ENCODE results near the gene SARS1.

SARS1 gene

GRCh38 chr1:109251277-109252166 is 37.8 kb downstream of the SARS1 start:
- no peak for FAIRE-seq

DNA sequence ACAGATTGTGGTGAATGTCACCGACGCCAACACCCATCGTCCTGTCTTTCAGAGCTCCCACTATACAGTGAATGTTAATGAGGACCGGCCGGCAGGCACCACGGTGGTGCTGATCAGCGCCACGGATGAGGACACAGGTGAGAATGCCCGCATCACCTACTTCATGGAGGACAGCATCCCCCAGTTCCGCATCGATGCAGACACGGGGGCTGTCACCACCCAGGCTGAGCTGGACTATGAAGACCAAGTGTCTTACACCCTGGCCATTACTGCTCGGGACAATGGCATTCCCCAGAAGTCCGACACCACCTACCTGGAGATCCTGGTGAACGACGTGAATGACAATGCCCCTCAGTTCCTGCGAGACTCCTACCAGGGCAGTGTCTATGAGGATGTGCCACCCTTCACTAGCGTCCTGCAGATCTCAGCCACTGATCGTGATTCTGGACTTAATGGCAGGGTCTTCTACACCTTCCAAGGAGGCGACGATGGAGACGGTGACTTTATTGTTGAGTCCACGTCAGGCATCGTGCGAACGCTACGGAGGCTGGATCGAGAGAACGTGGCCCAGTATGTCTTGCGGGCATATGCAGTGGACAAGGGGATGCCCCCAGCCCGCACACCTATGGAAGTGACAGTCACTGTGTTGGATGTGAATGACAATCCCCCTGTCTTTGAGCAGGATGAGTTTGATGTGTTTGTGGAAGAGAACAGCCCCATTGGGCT is 38.6 kb downstream of the SARS1 start:
- no peak for FAIRE-seq

DNA sequence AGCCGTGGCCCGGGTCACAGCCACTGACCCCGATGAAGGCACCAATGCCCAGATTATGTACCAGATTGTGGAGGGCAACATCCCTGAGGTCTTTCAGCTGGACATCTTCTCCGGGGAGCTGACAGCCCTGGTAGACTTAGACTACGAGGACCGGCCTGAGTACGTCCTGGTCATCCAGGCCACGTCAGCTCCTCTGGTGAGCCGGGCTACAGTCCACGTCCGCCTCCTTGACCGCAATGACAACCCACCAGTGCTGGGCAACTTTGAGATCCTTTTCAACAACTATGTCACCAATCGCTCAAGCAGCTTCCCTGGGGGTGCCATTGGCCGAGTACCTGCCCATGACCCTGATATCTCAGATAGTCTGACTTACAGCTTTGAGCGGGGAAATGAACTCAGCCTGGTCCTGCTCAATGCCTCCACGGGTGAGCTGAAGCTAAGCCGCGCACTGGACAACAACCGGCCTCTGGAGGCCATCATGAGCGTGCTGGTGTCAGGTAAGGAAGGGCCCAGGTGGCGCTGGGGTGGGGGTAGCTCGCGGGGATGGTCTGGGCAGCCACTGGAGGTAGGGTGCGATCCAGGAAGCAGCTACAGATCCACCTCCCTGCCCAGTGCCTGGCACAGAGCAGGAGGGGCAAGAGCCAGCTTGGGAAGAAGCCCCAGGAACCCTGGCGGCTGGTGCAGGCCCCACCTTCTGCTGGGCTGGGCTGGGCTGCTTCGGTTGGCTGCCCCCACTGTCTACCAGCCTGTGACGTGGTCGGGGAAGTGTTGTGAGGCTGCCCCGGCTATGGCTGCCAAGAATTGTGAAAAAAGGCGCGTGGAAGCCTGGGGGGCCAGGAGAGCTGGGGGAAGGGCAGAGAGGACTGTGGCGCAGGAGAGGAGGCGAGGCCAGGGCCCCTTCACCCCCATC is 39.4 kb downstream of the SARS1 start:
- FAIRE-seq: no peak

GRCh38 chr1:109253803-109254620 is 40.3 kb downstream of the SARS1 start:
- FAIRE-seq: no peak

GRCh38 chr1:109254621-109255096 is 40.9 kb downstream of the SARS1 start:
- FAIRE-seq: no peak

DNA sequence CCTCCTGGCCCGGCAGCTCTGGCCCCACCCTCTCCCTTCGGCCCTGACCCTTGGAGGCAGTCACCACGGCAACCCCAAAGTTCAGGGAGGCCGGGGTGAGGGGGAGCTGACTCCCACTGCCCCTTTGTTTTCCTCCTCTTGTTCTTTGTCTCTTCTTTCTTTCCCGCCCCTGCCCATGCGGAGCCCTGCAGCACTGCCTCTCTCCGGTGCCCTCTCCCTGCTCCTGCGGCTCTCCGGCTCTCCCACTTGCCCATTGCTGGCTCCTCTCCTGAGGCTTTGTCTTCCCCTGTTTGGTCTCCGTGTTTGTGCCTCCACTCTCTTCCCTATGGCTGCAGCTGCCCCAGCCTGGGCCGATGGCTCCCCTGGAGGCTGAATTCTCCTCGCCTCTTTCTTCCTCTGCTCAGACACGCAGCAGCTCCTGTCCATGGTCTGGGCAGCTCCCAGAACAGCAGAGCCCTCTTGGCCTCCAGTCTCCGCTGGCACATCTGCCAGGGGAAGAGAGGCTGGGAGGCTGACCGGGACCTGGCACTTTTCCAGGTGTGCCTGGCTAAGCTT is 41.5 kb downstream of the SARS1 start:
- no peak for FAIRE-seq

- FAIRE-seq: no peak
These were observed 42.0 kb downstream of the SARS1 start for GRCh38 chr1:109255678-109256077.

DNA sequence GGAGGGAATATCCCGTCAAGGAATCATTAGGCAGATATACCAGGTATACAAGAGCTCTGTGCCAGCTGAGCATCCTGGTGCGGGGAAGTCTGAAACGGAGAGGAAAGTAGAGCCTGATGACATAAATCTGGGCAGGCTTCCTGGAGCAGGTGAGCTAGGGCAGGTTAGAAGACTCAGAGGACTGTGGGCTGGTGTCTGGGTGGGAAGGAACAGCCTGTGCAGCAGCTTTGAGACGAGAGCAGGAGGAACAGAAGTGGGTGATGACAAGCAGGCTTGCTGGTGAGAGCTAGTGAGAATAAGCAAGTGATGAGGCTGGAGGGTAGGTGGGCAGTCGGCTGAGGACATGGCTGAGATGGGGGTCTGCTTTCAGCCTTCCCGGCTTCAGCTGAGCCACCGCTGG is 42.4 kb downstream of the SARS1 start:
- FAIRE-seq: no peak

- FAIRE-seq: no peak
These were observed 43.4 kb downstream of the SARS1 start for GRCh38 chr1:109256971-109257681.

GRCh38 chr1:109257682-109258421 is 44.1 kb downstream of the SARS1 start:
- no peak for FAIRE-seq

GRCh38 chr1:109258481-109259466 is 45.1 kb downstream of the SARS1 start:
- no peak for FAIRE-seq

GRCh38 chr1:109259674-109260557 is 46.2 kb downstream of the SARS1 start:
- FAIRE-seq: no peak

DNA sequence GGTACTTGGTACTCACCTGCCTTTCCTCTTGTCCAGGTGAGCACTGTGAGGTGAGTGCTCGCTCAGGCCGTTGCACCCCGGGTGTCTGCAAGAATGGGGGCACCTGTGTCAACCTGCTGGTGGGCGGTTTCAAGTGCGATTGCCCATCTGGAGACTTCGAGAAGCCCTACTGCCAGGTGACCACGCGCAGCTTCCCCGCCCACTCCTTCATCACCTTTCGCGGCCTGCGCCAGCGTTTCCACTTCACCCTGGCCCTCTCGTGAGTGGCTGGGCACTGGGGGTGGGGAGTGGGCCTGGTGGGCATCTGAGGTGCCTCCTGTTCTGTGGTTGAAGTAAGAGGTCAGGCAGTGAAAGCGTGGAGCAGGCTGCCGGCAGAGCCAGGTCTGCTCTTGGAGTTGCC is 47.3 kb downstream of the SARS1 start:
- FAIRE-seq: no peak

GRCh38 chr1:109261578-109261977 is 47.9 kb downstream of the SARS1 start:
- FAIRE-seq: no peak

DNA sequence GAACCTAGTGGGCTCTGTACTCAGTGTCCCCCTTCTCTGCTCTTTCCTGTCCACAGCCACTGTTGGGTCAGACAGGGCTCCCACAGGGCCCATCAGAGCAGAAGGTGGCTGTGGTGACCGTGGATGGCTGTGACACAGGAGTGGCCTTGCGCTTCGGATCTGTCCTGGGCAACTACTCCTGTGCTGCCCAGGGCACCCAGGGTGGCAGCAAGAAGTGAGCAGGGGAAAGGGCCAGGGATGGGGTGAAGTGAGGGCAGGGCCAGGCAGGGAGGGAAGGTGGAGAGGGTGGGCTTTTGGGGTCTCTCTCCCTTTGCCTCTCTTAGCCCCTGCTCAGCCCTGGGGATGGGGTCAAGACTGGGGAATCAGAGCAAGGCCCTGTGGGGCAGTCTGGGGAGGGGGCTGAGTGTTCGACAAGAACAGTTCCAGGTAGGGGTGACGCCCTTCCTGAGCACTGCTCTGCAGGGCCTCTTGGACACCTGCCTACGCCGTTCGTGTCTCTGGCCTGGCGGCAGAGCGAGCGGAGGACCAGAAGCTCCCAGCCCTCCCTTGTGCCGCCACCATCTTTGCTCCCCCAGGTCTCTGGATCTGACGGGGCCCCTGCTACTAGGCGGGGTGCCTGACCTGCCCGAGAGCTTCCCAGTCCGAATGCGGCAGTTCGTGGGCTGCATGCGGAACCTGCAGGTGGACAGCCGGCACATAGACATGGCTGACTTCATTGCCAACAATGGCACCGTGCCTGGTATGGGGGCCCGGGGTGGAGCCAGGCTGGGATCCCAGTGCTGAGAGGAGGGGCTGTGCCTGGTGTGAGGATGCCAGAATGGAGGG is 48.7 kb downstream of the SARS1 start:
- FAIRE-seq: no peak

GRCh38 chr1:109263234-109263596 is 49.5 kb downstream of the SARS1 start:
- no peak for FAIRE-seq

All from endometrium (tissue), 2 donors.